GM21381 (cell line): ENCODE results near the gene PIAS1.
"Not testable (repeated sequence)": the region's sequence is repeated elsewhere in the genome, so short reads cannot be mapped to it uniquely, and the experiment has no call there.

Experiments
- ATAC-seq: cut with Tn5 transposase; IDR thresholded peaks from one replicate; pipeline ENCODE4 v1.9.1; 2021; ENCODE audit warnings: mild to moderate bottlenecking, moderate library complexity; ENCODE audit not compliant: unreplicated experiment

PIAS1 gene

DNA sequence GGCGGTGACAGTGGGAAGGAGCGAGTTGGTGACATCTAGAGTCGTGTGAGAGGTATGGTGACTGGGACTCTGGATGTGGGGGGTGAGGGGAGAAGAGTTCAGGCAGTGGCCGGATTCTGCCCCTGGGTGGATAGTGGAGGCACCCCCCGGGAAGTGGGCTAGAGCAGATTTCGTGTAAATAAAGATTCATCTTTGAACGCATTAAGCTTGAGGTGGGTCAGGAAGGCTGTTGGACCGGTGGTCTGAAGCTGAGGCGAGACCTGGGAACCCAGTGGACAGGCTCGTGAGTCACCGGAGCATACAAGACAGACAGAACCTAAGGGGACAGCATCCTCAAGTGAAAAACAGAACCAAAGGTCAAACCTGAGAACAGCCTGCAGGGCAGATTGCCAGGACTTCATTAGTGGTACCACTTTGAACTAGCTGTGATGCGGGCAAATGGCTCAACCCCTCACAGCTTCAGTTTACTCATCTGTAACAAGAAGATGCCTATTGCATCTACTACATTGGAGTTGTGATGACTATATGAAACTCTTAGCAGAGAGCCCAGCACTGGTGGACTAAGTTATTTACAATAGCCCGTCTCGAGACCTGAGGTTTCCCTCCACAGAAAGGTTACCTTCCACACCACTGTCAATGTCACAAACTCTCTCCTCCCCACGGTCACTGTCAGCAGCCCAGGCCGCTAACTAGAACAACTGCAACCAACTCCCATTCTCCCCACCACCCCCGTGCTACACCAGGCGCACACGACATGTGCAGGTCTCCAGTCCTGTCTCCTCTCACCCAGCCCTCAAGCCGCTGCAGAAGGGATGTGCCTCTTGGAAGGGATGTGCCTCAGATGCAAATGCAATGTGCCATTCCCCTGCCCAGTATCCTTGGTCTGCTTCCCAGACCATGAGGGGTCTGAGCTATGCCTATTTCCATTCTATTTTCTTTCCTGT is 176.3 kb downstream of the PIAS1 start:
- ATAC-seq = no peak

DNA sequence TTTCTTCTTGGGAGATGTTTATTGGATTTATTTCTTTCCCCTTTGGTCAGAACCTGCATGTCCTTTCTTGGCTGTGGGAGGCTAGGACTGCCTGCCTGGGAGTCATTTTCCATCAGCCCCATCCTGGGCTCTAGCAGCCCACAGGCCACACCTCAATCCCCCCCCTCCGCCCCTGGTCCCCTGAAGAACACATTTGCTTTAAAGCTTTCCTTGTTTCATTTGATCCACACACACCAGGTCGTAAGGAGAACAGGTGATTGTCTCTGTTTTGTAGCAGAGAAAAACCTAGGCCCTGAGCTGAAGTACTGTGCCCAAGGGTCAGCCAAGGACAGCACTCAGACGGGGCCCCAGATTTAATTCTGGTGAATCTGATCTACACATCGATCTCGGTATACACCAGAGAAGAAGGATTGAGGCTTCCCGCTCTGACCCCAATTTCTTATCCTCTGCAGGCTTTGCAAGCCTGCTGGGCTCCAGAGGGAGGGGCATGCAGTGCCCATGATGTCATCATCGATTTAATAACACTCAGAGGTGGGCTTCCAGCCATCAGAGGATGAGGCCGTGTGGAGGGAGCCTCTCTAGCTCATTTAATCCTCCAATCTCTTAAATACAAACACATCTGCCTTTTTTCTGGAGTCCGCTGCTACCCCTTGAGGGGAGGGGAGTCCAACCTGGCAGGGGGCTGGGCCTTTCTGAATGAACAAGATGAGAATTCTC is 177.1 kb downstream of the PIAS1 start:
- ATAC-seq = no peak

DNA sequence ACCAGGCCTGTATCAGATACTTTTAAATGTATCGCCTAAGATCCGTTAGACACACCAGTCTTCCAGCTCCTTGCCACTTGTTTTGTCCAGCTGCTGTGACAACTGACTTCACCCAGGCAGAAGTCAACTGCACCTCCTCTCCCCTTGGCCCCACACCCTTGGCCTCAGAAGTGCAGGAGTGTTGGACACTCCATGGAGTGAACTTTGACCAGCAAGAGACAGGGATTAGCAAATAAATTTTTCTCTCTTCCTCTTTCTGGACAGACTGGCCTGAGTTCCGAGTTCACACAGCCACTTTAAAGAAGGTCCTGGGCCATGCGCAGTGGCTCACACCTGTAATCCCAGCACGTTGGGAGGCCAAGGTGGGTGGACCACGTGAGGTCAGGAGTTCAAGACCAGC is 178.3 kb downstream of the PIAS1 start:
- ATAC-seq = no peak

DNA sequence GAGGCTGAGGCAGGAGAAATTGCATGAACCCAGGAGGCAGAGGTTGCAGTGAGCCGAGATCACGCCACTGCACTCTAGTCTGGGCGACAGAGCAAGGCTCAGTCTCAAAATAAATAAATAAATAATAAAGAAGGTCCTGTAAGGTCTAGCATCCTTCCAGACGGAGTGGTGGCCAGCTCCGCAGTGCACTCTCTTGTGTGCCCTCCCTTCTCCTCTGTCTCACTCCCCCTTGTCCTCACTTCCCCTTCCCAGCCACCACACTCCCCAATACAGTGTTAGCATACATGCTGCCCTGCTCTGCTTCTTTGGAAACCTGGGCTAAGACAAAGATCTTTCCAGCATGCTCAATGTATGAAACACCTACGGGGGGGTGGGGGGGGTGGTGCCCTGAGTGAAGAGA is 178.8 kb downstream of the PIAS1 start:
- no peak for ATAC-seq

DNA sequence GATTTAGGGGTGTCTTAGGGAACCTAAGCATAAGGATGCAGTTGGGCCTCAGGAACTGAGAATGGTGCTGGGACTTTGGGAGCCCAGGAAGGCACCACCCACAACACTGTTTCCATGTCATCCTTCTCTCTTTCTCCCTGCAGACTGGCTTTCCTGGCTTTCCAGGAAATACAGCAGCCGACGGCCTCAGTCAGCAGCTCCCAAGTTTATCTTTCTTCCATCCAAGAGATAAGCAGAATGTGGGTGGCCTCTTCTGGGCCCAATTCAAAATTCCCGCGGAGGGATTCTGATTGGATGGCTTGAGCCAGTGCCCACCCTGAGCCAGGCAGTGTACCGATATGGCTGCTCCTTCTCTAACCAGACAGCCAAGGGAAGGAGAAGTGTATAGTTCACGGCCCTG is 179.9 kb downstream of the PIAS1 start:
- no peak for ATAC-seq

DNA sequence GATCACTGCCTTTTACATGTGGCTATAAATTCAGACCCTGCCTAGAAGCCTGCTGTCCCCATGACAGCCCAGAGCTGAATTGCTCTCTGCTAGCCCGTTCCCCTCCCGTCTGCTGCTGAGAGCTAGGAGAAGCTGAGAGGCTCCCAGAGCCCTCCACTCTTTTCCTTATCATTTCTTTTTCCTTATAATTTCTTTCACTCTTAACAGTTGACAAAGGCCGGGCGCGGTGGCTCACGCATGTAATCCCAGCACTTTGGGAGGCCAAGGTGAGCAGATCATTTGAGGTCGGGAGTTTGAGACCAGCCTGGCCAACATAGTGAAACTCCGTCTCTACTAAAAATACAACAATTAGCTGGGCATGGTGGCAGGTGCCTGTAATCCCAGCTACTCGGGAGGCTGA is 180.4 kb downstream of the PIAS1 start:
- not testable (repeated sequence) for ATAC-seq

DNA sequence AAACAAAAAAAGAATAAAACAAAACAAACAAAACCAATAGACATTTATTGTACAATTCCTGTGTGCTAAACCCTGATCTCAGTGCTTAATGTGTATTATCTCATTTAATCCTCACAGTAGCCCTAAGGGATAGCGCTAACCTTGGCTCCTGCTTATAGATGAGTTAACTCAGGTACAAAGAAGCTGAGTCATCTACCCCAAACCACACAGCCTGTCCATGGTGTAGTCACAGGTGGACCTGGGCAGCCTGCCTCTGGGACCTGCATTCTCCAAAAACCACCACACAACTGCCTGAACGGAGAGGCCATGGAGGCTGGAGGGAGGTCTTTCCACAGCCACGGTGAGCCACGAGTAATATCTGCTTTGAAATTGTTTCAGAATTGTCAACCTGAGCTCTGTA is 180.9 kb downstream of the PIAS1 start:
- no peak for ATAC-seq

DNA sequence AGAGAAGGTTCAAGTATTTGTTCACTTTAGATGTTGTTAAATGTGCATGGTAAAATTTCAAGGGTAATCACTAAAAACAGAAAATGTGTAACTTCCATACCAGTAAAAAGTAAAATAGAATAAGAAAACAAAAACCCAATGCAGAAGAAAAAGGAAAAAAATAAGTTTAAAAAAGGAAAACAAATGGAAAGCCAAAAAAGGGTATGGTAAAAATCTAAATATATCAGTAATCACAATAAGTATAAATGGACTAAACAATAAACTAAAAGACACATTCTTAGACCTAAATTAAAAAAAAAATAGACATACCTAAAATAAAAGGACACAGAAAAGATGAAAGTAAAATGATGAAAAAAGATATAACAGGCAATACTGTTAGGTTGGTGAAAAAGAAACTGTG is 184.9 kb downstream of the PIAS1 start:
- ATAC-seq = no peak

DNA sequence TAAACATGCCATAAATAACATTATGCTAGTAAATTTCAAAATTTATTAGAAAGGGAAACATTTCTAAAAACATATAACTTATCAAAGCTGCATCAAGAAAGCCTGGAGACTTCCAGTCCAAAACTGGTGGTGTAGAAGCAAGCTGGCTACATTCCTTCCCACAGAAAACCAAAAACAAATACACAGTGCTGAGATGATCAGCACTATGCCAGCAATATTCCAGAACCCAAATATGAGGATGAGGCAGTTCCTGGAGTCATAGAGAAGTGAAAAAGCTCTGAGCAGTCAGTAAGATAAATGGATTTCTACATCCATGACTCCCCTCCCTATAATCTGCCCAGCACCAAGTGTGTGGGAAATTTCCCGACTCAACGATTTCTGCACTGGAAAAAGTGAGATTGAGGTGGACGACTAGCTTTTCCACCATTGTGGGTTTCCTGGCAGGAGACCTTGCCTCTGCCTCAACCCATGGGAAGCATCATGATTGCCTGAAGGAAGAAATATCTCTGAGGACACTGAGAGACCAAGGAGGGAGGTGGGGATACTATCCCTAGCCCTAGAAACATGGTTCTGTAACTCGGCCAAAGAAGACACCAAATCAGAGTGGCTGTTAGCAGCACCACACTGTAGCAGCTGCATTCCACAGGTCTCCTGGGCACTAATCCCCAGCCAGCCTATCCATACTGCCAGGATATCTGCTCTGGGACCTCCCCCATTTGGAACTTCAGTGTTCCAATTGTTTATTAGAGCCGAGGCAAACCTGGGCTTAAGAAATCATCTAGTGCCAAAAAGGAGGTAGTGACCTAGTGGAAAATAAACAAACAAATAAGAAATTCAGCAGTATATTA is 187.2 kb downstream of the PIAS1 start:
- ATAC-seq = no peak
